OCI-LY7 (cell line): ENCODE results near the gene FAM118A. TPM values are rescaled to one million over a fixed set of nuclear protein-coding genes. Genes with fewer than 3 reads are reported as not detected.

ENCODE experiments used
- BruUV-seq: library from RNA; stranded (reverse); fragments of 400-500 nt; replicated peaks from 2 replicates; lab custom pipeline; 2021; lab: Mats Ljungman, UMichigan
- CTCF ChIA-PET: fragments of 300-600 bp; sonication (Branson Sonifier 250); formaldehyde crosslinking; loops from one replicate; lab custom pipeline; 2022; ENCODE audit warnings: antibody characterized with exemption; ENCODE audit not compliant: unreplicated experiment; lab: Charles Lee
- POLR2A ChIA-PET: fragments of 300-600 bp; sonication (Branson Sonifier 250); formaldehyde crosslinking; loops from one replicate; lab custom pipeline; 2022; ENCODE audit warnings: antibody characterized with exemption; lab: Charles Lee
- DNase-seq: peaks from one replicate; pipeline ENCODE4 v3.0.0-alpha.2; 2015; ENCODE audit warnings: low spot score
- H2AFZ ChIP-seq: fragments of 200-600 bp; sonication (generic), shearing (Covaris generic); 2 replicates; pipeline ENCODE4 v1.6.1; 2014; ENCODE audit warnings: mild to moderate bottlenecking, antibody characterized with exemption, low read length, moderate library complexity
- H3K27ac ChIP-seq: fragments of 200-600 bp; sonication (generic); 2 replicates; pipeline ENCODE4 v1.5.1; 2014; ENCODE audit warnings: mixed run types, low read depth, mild to moderate bottlenecking, moderate library complexity, low read length, inconsistent platforms; ENCODE audit not compliant: poor library complexity, severe bottlenecking
- H3K36me3 ChIP-seq: fragments of 200-600 bp; sonication (generic); 2 replicates; pipeline ENCODE4 v1.6.1; 2014; ENCODE audit warnings: mild to moderate bottlenecking, antibody characterized with exemption, low read length, moderate library complexity, mixed read lengths; ENCODE audit not compliant: insufficient read depth
- H3K4me1 ChIP-seq: fragments of 200-600 bp; sonication (generic); 2 replicates; pipeline ENCODE4 v1.5.1; 2014; ENCODE audit warnings: mild to moderate bottlenecking, low read length; ENCODE audit not compliant: insufficient read depth, poor library complexity, severe bottlenecking
- H3K4me2 ChIP-seq: fragments of 200-600 bp; sonication (generic); 2 replicates; pipeline ENCODE4 v1.6.1; 2014; ENCODE audit warnings: mild to moderate bottlenecking, low read length
- H3K4me3 ChIP-seq: fragments of 200-600 bp; sonication (generic); 2 replicates; pipeline ENCODE4 v1.5.1; 2014; ENCODE audit warnings: mild to moderate bottlenecking, low read depth, low read length; ENCODE audit not compliant: poor library complexity, severe bottlenecking
- H3K79me2 ChIP-seq: fragments of 200-600 bp; sonication (generic); 2 replicates; pipeline ENCODE4 v1.6.1; 2016; ENCODE audit warnings: low read depth, mild to moderate bottlenecking, low read length, moderate library complexity, mixed read lengths; ENCODE audit not compliant: insufficient read depth
- H3K9me2 ChIP-seq: fragments of 200-600 bp; sonication (generic); 2 replicates; pipeline ENCODE4 v1.6.1; 2016; ENCODE audit warnings: mild to moderate bottlenecking, low read length, mixed read lengths; ENCODE audit not compliant: insufficient read depth
- H3K9me3 ChIP-seq: fragments of 200-600 bp; sonication (generic); 2 replicates; pipeline ENCODE4 v1.6.1; 2014; ENCODE audit warnings: mild to moderate bottlenecking, mixed run types, low read length, mixed read lengths
- H4K20me1 ChIP-seq: fragments of 200-600 bp; sonication (generic); 2 replicates; pipeline ENCODE4 v1.6.1; 2014; ENCODE audit warnings: mild to moderate bottlenecking, antibody characterized with exemption, low read length, moderate library complexity, mixed read lengths; ENCODE audit not compliant: insufficient read depth
- CTCF ChIP-seq: fragments of 200-600 bp; sonication (generic); conservative IDR thresholded peaks from 2 replicates; pipeline ENCODE4 v1.5.1; 2014; ENCODE audit warnings: mild to moderate bottlenecking, antibody characterized with exemption, low read length, moderate library complexity, mixed read lengths
- EZH2phosphoT487 ChIP-seq: fragments of 200-600 bp; sonication (generic); IDR thresholded peaks from 2 replicates; pipeline ENCODE4 v1.6.1; 2018; ENCODE audit warnings: low read depth, borderline replicate concordance, mild to moderate bottlenecking, mixed run types, antibody characterized with exemption, low read length, moderate library complexity, mixed read lengths
- intact Hi-C: fragments of 100-400 bp; cut with micrococcal nuclease; formaldehyde crosslinking; loops from one replicate; pipeline ENCODE4 v1.10.0; 2022; ENCODE audit not compliant: unreplicated experiment
- total RNA-seq, 2 experiments: library from RNA; depleted of rRNA in 1 of 2; stranded (reverse); fragments of >200 nt in 1 of 2; shearing (Covaris generic) in 1 of 2; gene quantifications; 2 replicates each; pipeline ENCODE4 v1.2.3, GENCODE V29; 2014 to 2022

Gene FAM118A
- total RNA-seq, 2 experiments from 2014 or later = 27.6 to 41.5 TPM

- ChIA-PET CTCF (no interaction called here), POLR2A (interaction anchor here (1.5 kb wide), 1 partner anchor 46 kb away, joined by 4 read pairs; no protein-coding TSS in a partner anchor)
- intact Hi-C loops = loop anchor here (2.0 kb wide), 2 partner anchors 20 to 40 kb away; no protein-coding TSS in a partner anchor
Measured at GRCh38 chr22:45308957-45309421, 745 bp upstream of the FAM118A start.

GRCh38 chr22:45310331-45310976 lies 720 bp downstream of the FAM118A start:
- H3K27ac ChIP-seq = peak overlapping the region; percentile 59
- no TSS peak for BruUV-seq
- H2AFZ ChIP-seq = peak overlapping the region; percentile 74
- peak; percentile 40 for DNase-seq
- H3K9me2 ChIP-seq = no peaks in the 10 kb centered on the region
- H3K79me2 ChIP-seq = peaks cover 18% of the 10 kb centered on the region; the same call in 1 of the 2 replicates
- H3K4me3 ChIP-seq = peak overlapping the region; percentile 99
- peaks cover 12% of the 10 kb centered on the region; the same call in 1 of the 2 replicates for H4K20me1 ChIP-seq
- H3K9me3 ChIP-seq = no peaks in the 10 kb centered on the region
- intact Hi-C loops = no loop called here
- POLR2A ChIA-PET = no interaction called here
- peaks cover 22% of the 10 kb centered on the region for H3K4me1 ChIP-seq
- CTCF ChIA-PET = no interaction called here
- peak overlapping the region; percentile 97 for H3K4me2 ChIP-seq
- 0 out of 2 replicates have a peak, but pooled peaks cover 5% of the 10 kb centered on the region for H3K36me3 ChIP-seq
- no peak for TF ChIP-seq CTCF
- no peak for TF ChIP-seq EZH2phosphoT487

More at GRCh38 chr22:45308957-45309421, 745 bp upstream of the FAM118A start:
- TF ChIP-seq CTCF = no peak
- no peak for TF ChIP-seq EZH2phosphoT487
- Histone ChIP-seq H3K36me3 (0 out of 2 replicates have a peak, but pooled peaks cover 5% of the 10 kb centered on the region), H3K4me3 (peak overlapping the region; percentile 99), H3K9me2 (no peaks in the 10 kb centered on the region), H3K27ac (peak overlapping the region; percentile 45), H3K79me2 (peaks cover 13% of the 10 kb centered on the region; the same call in 1 of the 2 replicates), H4K20me1 (0 out of 2 replicates have a peak, but pooled peaks cover 4% of the 10 kb centered on the region), H3K4me2 (peak overlapping the region; percentile 78), H2AFZ (peak overlapping the region; percentile 78), H3K9me3 (no peaks in the 10 kb centered on the region), H3K4me1 (peaks cover 22% of the 10 kb centered on the region)
- DNase-seq = peak; percentile 21
- BruUV-seq = no TSS peak
